ENCODE results near the gene NHSL1.

DNA sequence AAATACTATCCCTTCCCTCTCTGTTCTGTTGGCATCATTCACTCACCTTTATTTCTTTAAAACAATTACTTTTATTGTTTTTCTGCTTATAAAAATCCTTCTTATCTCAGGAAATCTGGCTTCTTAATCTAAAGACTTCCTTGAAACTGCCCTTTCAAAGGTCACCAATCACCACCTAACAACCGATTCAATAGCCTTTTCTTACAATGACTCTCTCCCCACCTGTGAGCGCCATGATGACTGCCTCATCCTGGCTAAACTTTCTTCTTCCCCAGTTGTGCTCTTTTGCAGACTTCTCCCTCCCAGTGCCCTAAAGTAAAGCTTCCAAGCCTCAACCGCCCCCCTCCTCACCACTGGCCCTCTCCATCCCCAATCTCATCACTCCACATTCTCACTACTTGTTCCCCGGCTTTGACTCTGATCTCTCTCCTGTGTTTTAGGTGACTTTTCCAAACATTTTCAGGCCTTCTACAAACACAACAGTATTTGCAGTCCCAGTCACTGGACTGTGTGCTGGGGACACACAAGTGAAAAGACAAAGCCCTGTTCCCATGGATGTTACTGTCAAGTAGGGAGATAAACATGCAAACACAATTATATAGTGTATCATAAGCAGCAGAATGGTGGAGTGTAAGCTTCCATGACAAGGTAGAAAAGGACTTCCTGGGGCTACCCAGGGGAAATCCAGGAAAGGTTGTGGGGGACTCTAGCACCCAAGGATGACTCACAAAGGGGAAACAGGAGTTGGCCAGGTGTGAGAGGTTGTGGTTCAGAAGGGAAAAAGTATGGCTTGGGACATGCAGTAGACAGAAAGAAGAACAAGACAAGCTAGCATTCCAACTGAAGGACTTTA is 12.8 kb downstream of the NHSL1 start:
- TF ChIP-seq EZH2 (IDR thresholded peaks at IDR 0.05; ENCODE audit: low read depth, low read length, severe bottlenecking) (no peak), CTCF (IDR thresholded peaks at IDR 0.05; ENCODE audit: control extremely low read depth in 1 of 3, insufficient read depth in 1 of 3, low read depth in 1 of 3, low read length in 3 of 3) (no peak), MAFK (IDR thresholded peaks at IDR 0.05; ENCODE audit: low read depth, low read length) (no peak), RFX5 (IDR thresholded peaks at IDR 0.05; ENCODE audit: borderline replicate concordance, low read depth, low read length) (no peak), JUND (IDR thresholded peaks at IDR 0.05; ENCODE audit: low read length) (no peak), SIN3A (conservative IDR thresholded peaks at IDR 0.05 in 1 of 2, IDR thresholded peaks at IDR 0.05 in 1 of 2; ENCODE audit: low read depth in 1 of 2, low read length in 2 of 2) (no peak)
- TF ChIP-seq, protein P1, sequence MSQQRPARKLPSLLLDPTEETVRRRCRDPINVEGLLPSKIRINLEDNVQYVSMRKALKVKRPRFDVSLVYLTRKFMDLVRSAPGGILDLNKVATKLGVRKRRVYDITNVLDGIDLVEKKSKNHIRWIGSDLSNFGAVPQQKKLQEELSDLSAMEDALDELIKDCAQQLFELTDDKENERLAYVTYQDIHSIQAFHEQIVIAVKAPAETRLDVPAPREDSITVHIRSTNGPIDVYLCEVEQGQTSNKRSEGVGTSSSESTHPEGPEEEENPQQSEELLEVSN (IDR thresholded peaks at IDR 0.05), result no peak
- TF ChIP-seq, protein P2, sequence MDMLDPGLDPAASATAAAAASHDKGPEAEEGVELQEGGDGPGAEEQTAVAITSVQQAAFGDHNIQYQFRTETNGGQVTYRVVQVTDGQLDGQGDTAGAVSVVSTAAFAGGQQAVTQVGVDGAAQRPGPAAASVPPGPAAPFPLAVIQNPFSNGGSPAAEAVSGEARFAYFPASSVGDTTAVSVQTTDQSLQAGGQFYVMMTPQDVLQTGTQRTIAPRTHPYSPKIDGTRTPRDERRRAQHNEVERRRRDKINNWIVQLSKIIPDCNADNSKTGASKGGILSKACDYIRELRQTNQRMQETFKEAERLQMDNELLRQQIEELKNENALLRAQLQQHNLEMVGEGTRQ (IDR thresholded peaks at IDR 0.05; ENCODE audit: low read length), result no peak
